ENCODE measurements around the gene ABCC6. TPM values are rescaled to one million over a fixed set of nuclear protein-coding genes. Genes with fewer than 3 reads are reported as not detected.

Gene ABCC6
- polyA plus RNA-seq, 1 of the 3 experiments (the other 2 are of a cell fraction) = 0.71 TPM

DNA sequence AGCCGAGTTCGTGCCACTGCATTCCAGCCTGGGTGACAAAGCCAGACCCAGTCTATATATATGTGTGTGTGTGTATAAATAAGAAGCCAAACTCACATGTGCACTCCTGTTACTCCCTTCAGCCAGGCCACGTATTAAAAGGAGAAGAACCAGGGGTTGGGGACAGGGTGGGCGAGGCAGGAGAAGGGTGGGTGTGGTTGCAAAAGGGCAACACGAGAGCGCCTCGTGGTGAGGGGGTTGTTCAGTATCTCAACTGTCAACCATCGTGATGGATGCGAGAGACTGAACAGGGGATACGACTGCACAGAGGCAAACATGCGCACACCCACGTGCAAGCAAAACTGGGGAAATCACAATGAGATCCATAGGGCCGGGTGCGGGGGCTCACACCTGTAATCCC, 54.9 kb downstream of the ABCC6 start:
- Histone ChIP-seq H3K9ac (no peak overlapping the region), H3K4me1 (ENCODE audit: control insufficient read depth in 1 of 2, insufficient read depth in 2 of 2, low read depth in 1 of 2, low read length in 1 of 2) (no peaks in the 10 kb centered on the region), H3K27me3 (ENCODE audit: insufficient read depth) (no peaks in the 10 kb centered on the region), H3K27ac (ENCODE audit: low read depth in 2 of 2, low read length in 1 of 2) (no peak overlapping the region), H3K4me2 (no peak overlapping the region), H4K20me1 (ENCODE audit: insufficient read depth) (no peaks in the 10 kb centered on the region), H3K4me3 (ENCODE audit: low read depth in 2 of 2, low read length in 1 of 2) (no peak overlapping the region), H3K36me3 (replicated peaks in 1 of 2; ENCODE audit: control insufficient read depth in 1 of 2, insufficient read depth in 2 of 2, low read length in 1 of 2) (no peaks in the 10 kb centered on the region), H3F3A (replicated peaks; ENCODE audit: insufficient read depth) (no peaks in the 10 kb centered on the region), H3K79me2 (ENCODE audit: insufficient read depth) (no peaks in the 10 kb centered on the region), H3K9me2 (no peaks in the 10 kb centered on the region), H2AFZ (ENCODE audit: low read depth) (no peak overlapping the region), H3K9me3 (no peaks in the 10 kb centered on the region)
- TF ChIP-seq, protein P1, sequence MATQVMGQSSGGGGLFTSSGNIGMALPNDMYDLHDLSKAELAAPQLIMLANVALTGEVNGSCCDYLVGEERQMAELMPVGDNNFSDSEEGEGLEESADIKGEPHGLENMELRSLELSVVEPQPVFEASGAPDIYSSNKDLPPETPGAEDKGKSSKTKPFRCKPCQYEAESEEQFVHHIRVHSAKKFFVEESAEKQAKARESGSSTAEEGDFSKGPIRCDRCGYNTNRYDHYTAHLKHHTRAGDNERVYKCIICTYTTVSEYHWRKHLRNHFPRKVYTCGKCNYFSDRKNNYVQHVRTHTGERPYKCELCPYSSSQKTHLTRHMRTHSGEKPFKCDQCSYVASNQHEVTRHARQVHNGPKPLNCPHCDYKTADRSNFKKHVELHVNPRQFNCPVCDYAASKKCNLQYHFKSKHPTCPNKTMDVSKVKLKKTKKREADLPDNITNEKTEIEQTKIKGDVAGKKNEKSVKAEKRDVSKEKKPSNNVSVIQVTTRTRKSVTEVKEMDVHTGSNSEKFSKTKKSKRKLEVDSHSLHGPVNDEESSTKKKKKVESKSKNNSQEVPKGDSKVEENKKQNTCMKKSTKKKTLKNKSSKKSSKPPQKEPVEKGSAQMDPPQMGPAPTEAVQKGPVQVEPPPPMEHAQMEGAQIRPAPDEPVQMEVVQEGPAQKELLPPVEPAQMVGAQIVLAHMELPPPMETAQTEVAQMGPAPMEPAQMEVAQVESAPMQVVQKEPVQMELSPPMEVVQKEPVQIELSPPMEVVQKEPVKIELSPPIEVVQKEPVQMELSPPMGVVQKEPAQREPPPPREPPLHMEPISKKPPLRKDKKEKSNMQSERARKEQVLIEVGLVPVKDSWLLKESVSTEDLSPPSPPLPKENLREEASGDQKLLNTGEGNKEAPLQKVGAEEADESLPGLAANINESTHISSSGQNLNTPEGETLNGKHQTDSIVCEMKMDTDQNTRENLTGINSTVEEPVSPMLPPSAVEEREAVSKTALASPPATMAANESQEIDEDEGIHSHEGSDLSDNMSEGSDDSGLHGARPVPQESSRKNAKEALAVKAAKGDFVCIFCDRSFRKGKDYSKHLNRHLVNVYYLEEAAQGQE (IDR thresholded peaks at IDR 0.05; ENCODE audit: low read depth, low read length) = no peak
- no peak for TF ChIP-seq EP300 (IDR thresholded peaks at IDR 0.05; ENCODE audit: borderline replicate concordance in 1 of 2, low read depth in 1 of 2, low read length in 1 of 2)
- 82% methylated on average over 14 of the region's 14 CpGs for WGBS (ENCODE audit: low lambda C conversion rate)
- ChIA-PET POLR2A (no interaction called here), CTCF (no interaction called here)
- DNase-seq = no peak

DNA sequence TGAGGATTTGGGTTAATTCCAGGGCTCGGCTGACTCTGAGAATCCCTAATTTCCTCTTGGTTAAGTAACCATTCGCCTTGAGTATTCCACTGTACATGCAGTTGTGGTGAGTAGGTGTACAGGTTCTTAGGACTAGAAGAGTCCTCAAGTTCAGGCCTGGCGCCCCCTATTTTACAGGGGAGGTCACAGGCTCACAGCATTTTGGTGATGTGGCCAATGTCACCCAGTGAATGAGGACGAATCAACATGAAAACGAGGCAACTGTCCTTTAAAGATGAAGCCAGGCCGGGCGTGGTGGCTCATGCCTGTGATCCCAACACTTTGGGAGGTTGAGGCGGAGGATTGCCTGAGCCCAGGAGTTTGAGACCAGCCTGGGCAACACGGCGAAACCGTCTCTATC, 55.4 kb downstream of the ABCC6 start:
- no peaks in the 10 kb centered on the region for H3K36me3 ChIP-seq (replicated peaks in 1 of 2; ENCODE audit: control insufficient read depth in 1 of 2, insufficient read depth in 2 of 2, low read length in 1 of 2)
- 80% methylated on average over 11 of the region's 11 CpGs for WGBS (ENCODE audit: low lambda C conversion rate)
- ChIA-PET CTCF (no interaction called here), POLR2A (no interaction called here)
- no peak overlapping the region for H2AFZ ChIP-seq (ENCODE audit: low read depth)
- H3K79me2 ChIP-seq (ENCODE audit: insufficient read depth) = no peaks in the 10 kb centered on the region
- no peak overlapping the region for H3K27ac ChIP-seq (ENCODE audit: low read depth in 2 of 2, low read length in 1 of 2)
- H3K9ac ChIP-seq = no peak overlapping the region
- H3K27me3 ChIP-seq (ENCODE audit: insufficient read depth) = no peaks in the 10 kb centered on the region
- no peak overlapping the region for H3K4me3 ChIP-seq (ENCODE audit: low read depth in 2 of 2, low read length in 1 of 2)
- no peaks in the 10 kb centered on the region for H3F3A ChIP-seq (replicated peaks; ENCODE audit: insufficient read depth)
- H3K4me1 ChIP-seq (ENCODE audit: control insufficient read depth in 1 of 2, insufficient read depth in 2 of 2, low read depth in 1 of 2, low read length in 1 of 2) = no peaks in the 10 kb centered on the region
- H4K20me1 ChIP-seq (ENCODE audit: insufficient read depth) = no peaks in the 10 kb centered on the region
- H3K9me2 ChIP-seq = no peaks in the 10 kb centered on the region
- H3K9me3 ChIP-seq = no peaks in the 10 kb centered on the region
- no peak overlapping the region for H3K4me2 ChIP-seq
- no peak for DNase-seq
- TF ChIP-seq, protein P2, sequence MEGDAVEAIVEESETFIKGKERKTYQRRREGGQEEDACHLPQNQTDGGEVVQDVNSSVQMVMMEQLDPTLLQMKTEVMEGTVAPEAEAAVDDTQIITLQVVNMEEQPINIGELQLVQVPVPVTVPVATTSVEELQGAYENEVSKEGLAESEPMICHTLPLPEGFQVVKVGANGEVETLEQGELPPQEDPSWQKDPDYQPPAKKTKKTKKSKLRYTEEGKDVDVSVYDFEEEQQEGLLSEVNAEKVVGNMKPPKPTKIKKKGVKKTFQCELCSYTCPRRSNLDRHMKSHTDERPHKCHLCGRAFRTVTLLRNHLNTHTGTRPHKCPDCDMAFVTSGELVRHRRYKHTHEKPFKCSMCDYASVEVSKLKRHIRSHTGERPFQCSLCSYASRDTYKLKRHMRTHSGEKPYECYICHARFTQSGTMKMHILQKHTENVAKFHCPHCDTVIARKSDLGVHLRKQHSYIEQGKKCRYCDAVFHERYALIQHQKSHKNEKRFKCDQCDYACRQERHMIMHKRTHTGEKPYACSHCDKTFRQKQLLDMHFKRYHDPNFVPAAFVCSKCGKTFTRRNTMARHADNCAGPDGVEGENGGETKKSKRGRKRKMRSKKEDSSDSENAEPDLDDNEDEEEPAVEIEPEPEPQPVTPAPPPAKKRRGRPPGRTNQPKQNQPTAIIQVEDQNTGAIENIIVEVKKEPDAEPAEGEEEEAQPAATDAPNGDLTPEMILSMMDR (IDR thresholded peaks at IDR 0.05) = no peak
- TF ChIP-seq CHD2 (IDR thresholded peaks at IDR 0.05; ENCODE audit: low read length, partially characterized antibody) (no peak), ELF1 (IDR thresholded peaks at IDR 0.05) (no peak), FOSL2 (IDR thresholded peaks at IDR 0.05; ENCODE audit: borderline replicate concordance, low read depth) (no peak), EP300 (IDR thresholded peaks at IDR 0.05; ENCODE audit: borderline replicate concordance in 1 of 2, low read depth in 1 of 2, low read length in 1 of 2) (no peak), SMC3 (IDR thresholded peaks at IDR 0.05; ENCODE audit: low read depth, low read length) (no peak), NFIC (IDR thresholded peaks at IDR 0.05; ENCODE audit: borderline replicate concordance) (no peak), SIN3A (IDR thresholded peaks at IDR 0.05; ENCODE audit: borderline replicate concordance, low read depth, low read length) (no peak)
- TF ChIP-seq, protein P1 (IDR thresholded peaks at IDR 0.05; ENCODE audit: low read depth, low read length) = no peak
- TF ChIP-seq, protein P3, sequence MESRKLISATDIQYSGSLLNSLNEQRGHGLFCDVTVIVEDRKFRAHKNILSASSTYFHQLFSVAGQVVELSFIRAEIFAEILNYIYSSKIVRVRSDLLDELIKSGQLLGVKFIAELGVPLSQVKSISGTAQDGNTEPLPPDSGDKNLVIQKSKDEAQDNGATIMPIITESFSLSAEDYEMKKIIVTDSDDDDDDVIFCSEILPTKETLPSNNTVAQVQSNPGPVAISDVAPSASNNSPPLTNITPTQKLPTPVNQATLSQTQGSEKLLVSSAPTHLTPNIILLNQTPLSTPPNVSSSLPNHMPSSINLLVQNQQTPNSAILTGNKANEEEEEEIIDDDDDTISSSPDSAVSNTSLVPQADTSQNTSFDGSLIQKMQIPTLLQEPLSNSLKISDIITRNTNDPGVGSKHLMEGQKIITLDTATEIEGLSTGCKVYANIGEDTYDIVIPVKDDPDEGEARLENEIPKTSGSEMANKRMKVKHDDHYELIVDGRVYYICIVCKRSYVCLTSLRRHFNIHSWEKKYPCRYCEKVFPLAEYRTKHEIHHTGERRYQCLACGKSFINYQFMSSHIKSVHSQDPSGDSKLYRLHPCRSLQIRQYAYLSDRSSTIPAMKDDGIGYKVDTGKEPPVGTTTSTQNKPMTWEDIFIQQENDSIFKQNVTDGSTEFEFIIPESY (IDR thresholded peaks at IDR 0.05; ENCODE audit: borderline replicate concordance, low read depth) = no peak
- TF ChIP-seq, protein P4, sequence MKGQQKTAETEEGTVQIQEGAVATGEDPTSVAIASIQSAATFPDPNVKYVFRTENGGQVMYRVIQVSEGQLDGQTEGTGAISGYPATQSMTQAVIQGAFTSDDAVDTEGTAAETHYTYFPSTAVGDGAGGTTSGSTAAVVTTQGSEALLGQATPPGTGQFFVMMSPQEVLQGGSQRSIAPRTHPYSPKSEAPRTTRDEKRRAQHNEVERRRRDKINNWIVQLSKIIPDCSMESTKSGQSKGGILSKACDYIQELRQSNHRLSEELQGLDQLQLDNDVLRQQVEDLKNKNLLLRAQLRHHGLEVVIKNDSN (IDR thresholded peaks at IDR 0.05; ENCODE audit: borderline replicate concordance, low read depth) = no peak
- TF ChIP-seq, protein P5, sequence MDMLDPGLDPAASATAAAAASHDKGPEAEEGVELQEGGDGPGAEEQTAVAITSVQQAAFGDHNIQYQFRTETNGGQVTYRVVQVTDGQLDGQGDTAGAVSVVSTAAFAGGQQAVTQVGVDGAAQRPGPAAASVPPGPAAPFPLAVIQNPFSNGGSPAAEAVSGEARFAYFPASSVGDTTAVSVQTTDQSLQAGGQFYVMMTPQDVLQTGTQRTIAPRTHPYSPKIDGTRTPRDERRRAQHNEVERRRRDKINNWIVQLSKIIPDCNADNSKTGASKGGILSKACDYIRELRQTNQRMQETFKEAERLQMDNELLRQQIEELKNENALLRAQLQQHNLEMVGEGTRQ (IDR thresholded peaks at IDR 0.05; ENCODE audit: borderline replicate concordance, low read depth, low read length) = no peak

Data from SK-N-SH (cell line).